NCI-H345 treated with DMSO at 0.1 percent for 48 hours (cell line): ENCODE results near the gene HNF1A.

Experiments used
- DNase-seq: peaks from one replicate; lab custom pipeline; 2025; ENCODE audit not compliant: unreplicated experiment; lab: John Stamatoyannopoulos, UW

HNF1A gene

GRCh38 chr12:120984351-120984898, 6.1 kb downstream of the HNF1A start:
- DNase-seq = no peak

GRCh38 chr12:120988234-120988633, 9.9 kb downstream of the HNF1A start:
- DNase-seq = no peak

DNA sequence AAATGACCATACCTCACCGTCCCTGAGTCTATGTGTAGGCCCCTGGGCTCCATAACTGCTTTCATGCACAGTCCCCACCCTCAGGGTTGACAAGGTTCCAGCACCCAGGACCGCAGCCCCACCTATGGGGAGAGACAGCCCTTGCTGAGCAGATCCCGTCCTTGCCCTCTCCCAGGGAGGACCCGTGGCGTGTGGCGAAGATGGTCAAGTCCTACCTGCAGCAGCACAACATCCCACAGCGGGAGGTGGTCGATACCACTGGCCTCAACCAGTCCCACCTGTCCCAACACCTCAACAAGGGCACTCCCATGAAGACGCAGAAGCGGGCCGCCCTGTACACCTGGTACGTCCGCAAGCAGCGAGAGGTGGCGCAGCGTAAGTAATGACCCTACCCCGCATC, 10.3 kb downstream of the HNF1A start:
- DNase-seq = no peak

GRCh38 chr12:120989687-120990086, 11.3 kb downstream of the HNF1A start:
- DNase-seq = no peak

DNA sequence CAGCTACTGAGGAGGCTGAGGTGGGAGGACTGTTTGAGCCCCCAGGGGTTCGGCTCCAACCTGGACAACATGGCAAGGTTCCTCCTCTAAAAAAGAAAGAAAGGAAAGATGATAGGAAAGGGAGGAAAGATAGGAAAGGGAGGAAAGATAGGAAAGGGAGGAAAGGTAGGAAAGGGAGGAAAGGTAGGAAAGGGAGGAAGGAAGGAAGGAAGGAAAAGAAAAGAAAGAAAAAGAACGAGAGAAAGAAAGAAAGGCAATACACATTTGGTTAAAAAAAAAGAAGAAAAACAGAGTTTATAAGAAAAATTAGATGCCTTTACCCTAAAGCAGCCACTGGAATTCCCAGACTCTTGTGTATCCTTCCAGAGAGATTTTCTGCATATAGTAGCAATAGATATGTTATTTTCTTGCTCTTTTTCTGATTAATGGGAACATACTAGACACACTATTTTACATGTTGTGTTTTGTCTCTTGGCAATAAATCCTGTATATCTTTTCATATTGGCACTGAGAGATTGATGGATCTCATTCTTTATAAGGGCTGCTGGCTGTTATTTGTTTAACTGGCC, 12.2 kb downstream of the HNF1A start:
- no peak for DNase-seq

DNA sequence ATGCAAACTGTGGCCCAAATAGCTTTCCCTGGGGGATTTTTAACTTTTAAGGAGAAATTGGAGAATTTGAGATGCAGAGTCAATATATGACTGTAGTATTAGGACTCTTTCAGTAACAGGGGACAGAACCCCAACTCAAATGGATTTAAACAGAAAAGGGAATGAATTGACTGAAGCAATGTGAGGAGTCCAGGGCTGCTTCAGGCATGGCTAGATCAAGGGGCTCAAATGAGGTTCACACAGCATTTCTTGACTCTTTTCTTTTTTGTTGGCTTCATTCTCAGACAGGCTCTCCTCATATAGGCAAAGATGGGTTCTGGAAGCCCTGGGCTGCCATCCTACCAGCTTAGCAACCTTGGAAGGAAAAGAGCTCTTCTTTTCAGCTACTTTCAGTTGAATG, 13.6 kb downstream of the HNF1A start:
- DNase-seq = no peak

DNA sequence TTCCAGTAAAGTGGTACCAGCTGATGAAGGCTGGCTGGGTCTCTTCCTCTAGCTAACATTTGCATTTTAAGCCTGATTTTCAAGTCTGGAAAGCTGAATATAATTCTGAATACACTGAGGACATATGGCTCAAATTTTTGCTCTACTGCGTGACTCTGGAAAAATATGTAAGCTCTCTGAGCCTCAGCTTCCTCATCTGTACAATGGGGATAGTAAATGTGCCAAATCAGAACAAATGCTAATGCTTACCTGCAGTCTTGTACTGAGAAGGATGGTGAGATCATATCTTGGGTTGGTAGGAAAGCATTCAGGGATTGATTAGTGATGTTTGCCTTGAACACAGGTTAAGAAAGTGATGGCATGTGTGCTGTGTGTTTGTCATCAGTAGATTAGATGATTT, 14.6 kb downstream of the HNF1A start:
- no peak for DNase-seq

DNA sequence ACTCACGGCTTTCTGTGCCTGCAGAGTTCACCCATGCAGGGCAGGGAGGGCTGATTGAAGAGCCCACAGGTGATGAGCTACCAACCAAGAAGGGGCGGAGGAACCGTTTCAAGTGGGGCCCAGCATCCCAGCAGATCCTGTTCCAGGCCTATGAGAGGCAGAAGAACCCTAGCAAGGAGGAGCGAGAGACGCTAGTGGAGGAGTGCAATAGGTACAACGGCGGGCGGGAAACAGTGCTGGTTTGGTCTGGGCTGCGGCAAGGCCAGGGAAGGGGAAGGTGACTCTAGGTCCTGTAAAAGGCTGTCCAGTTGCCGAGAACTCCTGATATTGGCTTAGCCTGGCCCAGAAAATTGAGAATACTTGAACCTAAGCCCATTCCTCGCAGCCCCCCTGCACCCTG, 15.2 kb downstream of the HNF1A start:
- DNase-seq = no peak

- no peak for DNase-seq
Measured at GRCh38 chr12:120994059-120994458, 15.7 kb downstream of the HNF1A start.

GRCh38 chr12:120994589-120995337, 16.4 kb downstream of the HNF1A start:
- no peak for DNase-seq

DNA sequence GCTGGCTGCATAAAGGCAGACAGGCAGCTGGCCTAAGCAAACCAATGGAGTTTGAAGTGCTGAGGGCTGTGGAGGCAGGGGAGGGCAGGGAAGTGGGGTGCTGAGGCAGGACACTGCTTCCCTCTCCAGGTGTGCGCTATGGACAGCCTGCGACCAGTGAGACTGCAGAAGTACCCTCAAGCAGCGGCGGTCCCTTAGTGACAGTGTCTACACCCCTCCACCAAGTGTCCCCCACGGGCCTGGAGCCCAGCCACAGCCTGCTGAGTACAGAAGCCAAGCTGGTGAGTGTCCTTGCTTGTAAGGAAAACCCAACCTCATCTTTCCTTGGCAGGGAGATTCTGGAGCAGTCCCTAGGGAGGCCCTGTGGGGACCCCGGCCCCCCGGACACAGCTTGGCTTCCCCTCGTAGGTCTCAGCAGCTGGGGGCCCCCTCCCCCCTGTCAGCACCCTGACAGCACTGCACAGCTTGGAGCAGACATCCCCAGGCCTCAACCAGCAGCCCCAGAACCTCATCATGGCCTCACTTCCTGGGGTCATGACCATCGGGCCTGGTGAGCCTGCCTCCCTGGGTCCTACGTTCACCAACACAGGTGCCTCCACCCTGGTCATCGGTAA, 17.9 kb downstream of the HNF1A start:
- DNase-seq = no peak

DNA sequence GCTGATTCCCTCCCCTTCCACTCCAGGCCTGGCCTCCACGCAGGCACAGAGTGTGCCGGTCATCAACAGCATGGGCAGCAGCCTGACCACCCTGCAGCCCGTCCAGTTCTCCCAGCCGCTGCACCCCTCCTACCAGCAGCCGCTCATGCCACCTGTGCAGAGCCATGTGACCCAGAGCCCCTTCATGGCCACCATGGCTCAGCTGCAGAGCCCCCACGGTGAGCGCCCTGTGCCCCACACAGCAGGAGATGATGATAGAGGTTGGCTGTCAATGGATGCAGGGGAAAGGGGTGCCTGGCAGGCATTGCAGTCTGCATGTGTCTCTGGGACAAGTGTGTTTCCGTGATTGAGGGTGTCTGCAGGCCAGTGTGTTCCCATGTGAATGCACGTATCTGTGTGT, 19.1 kb downstream of the HNF1A start:
- no peak for DNase-seq

- no peak for DNase-seq
Measured at GRCh38 chr12:120998435-120998834, 20.1 kb downstream of the HNF1A start.

- DNase-seq = no peak
Measured at GRCh38 chr12:120999191-121000120, 21.1 kb downstream of the HNF1A start.

GRCh38 chr12:121000530-121000929, 22.2 kb downstream of the HNF1A start:
- DNase-seq = no peak

DNA sequence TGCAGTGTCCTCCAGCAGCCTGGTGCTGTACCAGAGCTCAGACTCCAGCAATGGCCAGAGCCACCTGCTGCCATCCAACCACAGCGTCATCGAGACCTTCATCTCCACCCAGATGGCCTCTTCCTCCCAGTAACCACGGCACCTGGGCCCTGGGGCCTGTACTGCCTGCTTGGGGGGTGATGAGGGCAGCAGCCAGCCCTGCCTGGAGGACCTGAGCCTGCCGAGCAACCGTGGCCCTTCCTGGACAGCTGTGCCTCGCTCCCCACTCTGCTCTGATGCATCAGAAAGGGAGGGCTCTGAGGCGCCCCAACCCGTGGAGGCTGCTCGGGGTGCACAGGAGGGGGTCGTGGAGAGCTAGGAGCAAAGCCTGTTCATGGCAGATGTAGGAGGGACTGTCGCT, 22.7 kb downstream of the HNF1A start:
- DNase-seq = no peak

GRCh38 chr12:121001841-121002483, 23.6 kb downstream of the HNF1A start:
- DNase-seq = no peak

DNA sequence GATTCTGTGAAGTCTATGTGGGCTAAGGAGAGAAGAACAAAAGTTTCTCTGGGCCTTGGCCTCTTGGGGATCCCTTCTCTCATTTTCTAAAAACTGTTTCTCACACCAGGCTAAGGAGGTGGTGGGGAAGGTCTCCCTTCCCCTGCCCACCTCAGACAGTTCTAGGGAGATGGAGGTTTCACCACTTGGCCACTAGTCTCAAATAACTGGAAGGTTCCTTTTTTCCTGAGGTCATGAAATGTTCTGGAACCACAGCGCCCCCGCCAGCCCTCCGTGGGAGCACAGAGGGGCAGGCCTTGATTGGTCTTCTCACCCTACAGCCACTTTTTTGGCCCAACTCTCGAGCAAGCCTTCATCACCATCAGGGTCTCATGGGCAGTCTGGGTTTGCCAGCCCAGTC, 25.3 kb downstream of the HNF1A start:
- no peak for DNase-seq

DNA sequence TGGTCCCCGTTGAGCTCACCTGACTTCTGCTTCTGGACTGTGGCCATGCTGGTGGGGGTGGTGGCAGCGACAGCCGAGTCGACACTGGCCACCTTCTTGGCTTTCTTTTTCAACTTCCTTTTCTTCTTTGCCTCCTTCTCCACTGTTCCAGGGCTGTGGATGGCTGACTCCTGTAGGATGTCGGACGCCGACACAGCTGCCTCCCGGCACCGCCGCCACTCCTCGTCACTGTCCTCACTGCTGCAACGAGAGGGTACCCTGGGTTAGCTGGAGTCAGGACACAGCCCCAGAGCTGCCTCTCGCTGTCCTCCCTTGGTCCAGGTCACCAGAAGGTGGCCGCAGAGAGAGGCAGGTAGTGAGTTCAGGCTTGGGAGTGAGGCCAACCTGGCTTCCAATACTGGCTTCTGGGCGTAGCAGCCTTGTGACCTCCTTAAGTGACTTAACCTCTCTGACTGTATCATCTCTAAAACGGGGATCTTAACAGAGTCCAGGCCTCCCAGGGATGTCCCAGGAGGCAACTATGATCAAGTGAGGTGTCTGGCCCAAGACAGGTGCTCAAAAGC, 26.0 kb downstream of the HNF1A start:
- DNase-seq = no peak

DNA sequence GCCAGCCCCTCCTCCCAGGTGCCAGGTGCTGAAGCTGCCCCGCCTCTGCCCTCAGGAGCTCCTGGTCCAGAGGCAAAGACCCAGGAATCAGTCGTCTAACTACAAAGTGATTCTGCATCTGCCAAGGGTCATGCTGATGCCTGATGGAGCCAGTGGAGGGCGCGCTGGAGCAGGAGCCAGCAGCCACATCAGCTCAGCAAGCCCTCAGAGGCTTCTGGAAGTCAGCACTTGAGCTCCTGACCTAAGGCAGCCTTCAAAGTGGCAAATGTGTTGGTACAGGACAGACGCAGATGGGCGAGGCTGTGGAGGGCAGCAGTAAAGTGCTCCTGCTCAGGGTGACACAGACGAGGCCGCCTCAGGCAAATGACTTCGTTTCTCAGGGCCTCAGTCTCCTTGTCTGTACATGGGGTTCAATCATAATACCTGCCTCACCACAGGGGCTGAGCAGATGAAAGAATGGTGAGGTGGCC, 27.0 kb downstream of the HNF1A start:
- DNase-seq = peak; percentile 23
